ENCODE results near the gene FHDC1.

Gene FHDC1

GRCh38 chr4:152997771-152998487, 61.8 kb downstream of the FHDC1 start:
- H3K4me3 ChIP-seq (ENCODE audit: low read depth, low read length) = no peak overlapping the region
- DNase-seq (ENCODE audit: low read depth) = no peak

- DNase-seq (ENCODE audit: low read depth) = no peak
- H3K4me3 ChIP-seq (ENCODE audit: low read depth, low read length) = no peak overlapping the region
Measured at GRCh38 chr4:152998861-152999260, 62.7 kb downstream of the FHDC1 start.

- no peak for DNase-seq (ENCODE audit: low read depth)
Measured at GRCh38 chr4:152999346-153000075, 63.4 kb downstream of the FHDC1 start.

DNA sequence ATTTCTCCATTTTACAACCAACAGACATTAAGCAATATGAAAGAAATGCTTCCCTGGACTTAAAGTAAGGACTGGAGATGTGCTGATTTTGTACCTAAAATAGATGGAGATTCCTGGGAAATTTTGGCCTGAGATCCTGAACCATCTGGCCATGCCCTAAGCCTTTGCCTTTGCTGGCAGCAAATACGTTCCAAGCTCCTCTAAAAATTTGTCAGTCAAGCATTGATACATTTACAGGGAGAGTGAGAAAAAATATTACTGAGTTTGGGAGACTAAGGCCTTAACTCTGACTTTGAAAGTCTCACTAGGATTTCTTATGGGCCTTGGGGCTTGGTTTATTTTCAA, 63.9 kb downstream of the FHDC1 start:
- H3K4me3 ChIP-seq (ENCODE audit: low read depth, low read length) = no peak overlapping the region
- no peak for DNase-seq (ENCODE audit: low read depth)

More at GRCh38 chr4:152999346-153000075, 63.4 kb downstream of the FHDC1 start:
- H3K4me3 ChIP-seq (ENCODE audit: low read depth, low read length) = no peak overlapping the region

DNA sequence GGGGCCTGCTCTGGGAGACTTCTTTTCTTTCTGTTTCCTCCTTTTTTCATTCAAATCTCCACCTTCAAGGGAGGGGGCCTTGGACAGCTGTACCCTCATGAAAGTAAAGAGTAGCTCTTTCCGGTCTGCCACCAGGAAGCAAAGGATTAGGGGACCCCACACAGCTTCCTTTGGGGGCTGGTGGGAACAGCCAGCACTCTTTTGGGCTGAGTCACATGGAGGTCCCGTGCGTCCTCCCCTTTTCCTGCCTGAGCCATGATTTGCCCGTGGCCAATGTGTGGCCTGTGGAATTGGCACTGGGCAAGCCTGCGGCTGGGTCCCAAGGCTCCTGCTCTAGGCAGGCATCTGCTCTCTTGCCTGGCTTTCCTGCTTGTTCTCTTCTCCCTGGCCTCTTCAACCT, 65.5 kb downstream of the FHDC1 start:
- H3K4me3 ChIP-seq (ENCODE audit: low read depth, low read length) = no peak overlapping the region
- DNase-seq (ENCODE audit: low read depth) = no peak

DNA sequence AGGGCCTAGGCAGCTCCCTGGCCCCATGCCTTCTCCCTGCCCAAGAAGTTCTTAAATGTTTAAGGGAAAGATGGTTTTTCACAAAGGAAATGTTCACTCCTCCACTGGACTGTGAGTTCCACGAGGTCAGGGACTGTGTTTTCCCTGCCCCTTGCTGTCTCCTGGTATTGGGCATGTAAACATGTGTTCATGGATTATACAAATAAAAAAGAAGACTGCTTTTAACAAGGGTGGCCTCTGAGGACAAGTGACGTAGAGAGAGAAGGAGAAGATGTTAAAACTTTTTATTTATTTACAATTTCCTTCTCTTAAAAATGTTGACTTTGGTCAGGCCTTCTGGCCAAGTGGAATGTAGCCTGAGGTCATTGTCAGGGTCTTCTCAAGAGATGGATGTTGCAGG, 66.0 kb downstream of the FHDC1 start:
- H3K4me3 ChIP-seq (ENCODE audit: low read depth, low read length) = no peak overlapping the region
- DNase-seq (ENCODE audit: low read depth) = no peak

DNA sequence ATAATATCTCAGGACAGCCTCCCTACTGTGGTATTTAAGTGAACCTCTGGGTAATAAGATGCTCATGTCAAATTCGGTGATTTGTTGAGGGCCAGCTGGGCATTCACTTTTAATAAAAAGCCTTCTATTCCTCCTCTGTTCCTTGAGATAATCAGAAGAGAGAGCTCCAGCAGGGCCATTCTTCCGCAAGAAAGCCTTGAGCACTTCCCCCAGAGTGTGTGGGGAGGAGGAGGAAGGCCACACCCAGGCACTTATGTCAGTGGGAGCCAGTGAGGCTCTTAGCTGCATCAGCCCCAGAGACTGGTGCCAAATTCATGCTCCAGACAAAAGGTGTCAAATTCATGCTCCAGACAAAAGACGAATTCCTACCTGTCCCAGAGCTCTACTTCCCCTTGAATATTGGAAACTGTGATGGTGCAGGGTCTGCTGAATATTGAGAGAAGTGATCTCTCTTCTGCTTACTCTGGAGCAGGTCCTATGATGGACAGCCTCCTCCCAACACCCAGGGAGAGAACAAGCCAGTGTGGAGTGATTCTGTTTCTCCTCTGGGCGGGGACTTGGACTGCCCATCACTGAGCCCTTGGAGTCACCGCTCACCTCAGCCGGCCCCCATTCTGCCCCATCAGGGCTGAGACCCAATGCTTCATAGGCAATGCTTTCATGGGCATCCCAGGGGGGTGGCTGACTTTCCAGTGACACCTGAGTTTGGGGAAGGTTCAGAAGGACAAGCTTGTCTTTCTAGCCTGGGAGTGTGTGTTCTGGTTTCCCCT, 68.1 kb downstream of the FHDC1 start:
- DNase-seq (ENCODE audit: low read depth) = no peak
- H3K4me3 ChIP-seq (ENCODE audit: low read depth, low read length) = no peak overlapping the region

GRCh38 chr4:153005899-153006381, 69.8 kb downstream of the FHDC1 start:
- no peak overlapping the region for H3K4me3 ChIP-seq (ENCODE audit: low read depth, low read length)

DNA sequence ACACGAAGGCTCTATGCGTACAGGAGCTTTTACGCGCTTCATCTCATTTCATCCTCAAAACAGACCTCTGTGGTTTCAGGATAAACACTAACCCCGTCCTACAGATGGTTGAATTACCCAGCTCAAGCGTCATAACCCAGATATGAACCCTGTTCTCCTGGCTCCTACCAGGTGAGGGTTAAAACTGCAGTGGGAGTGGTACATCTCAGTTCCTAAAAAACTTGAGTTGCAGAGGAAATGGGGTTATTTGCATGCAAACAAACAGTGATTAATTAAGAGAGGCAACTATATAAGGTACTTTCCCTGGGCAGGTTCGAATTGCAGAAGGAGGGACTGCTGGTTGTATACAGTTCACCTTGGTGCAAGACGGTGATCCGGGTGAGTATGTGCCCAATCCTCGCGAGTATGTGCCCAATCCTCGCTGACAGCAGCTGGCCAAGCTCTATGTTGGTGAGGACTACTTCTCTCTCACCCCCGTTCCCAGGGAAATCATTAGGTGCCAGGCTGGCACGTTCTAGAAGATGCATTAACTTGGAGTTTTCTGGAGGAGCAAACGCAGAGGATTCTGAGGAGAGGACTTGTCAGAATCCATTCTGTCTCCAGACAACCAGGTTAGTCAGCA, 72.6 kb downstream of the FHDC1 start:
- no peak for DNase-seq (ENCODE audit: low read depth)
- no peak overlapping the region for H3K4me3 ChIP-seq (ENCODE audit: low read depth, low read length)

More at GRCh38 chr4:153005899-153006381, 69.8 kb downstream of the FHDC1 start:
- DNase-seq (ENCODE audit: low read depth) = no peak

- DNase-seq (ENCODE audit: low read depth) = no peak
- no peak overlapping the region for H3K4me3 ChIP-seq (ENCODE audit: low read depth, low read length)
Measured at GRCh38 chr4:153010146-153010545, 74.0 kb downstream of the FHDC1 start.

- H3K4me3 ChIP-seq (ENCODE audit: low read depth, low read length) = no peak overlapping the region
- DNase-seq (ENCODE audit: low read depth) = no peak
Measured at GRCh38 chr4:153013202-153013977, 77.3 kb downstream of the FHDC1 start.

GRCh38 chr4:153014460-153014859, 78.3 kb downstream of the FHDC1 start:
- no peak for DNase-seq (ENCODE audit: low read depth)
- H3K4me3 ChIP-seq (ENCODE audit: low read depth, low read length) = no peak overlapping the region

DNA sequence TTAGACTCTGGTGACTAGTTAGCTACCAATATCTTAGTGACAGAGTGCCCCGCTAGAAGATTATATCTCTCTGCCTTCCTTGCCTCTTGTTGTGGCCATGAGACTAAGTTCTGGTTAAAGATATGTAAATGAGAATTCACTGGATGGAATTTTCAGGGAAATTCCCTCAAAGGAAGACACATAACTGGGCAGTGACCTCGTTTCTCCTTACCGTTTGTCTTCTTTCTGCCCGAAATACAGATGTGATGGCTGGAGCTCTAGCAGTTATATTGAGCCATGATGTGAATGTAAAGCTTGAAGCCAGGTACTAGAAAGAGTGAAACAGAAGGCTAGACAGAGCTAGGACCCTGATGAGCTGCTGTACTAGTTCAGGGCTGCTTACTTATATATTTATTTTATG, 80.5 kb downstream of the FHDC1 start:
- H3K4me3 ChIP-seq (ENCODE audit: low read depth, low read length) = no peak overlapping the region
- DNase-seq (ENCODE audit: low read depth) = no peak

DNA sequence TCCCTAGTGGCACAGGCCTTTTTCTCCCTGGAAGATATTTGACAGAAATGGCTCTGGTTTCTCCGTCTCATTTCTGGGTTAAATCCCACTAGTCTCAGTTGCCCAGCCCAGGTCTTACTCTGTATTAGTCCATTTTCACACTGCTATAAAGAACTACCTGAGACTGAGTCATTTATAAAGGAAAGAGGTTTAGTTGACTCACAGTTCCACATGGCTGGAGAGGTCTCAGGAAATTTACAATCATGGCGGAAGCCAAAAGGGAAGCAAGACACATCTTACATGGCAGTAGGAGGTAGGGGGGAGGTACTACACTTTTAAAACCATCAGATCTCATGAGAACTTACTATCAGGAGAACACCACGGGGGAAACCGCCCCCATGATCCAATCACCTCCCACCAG, 81.9 kb downstream of the FHDC1 start:
- DNase-seq (ENCODE audit: low read depth) = no peak
- no peak overlapping the region for H3K4me3 ChIP-seq (ENCODE audit: low read depth, low read length)

GRCh38 chr4:153018684-153019083, 82.6 kb downstream of the FHDC1 start:
- DNase-seq (ENCODE audit: low read depth) = no peak
- no peak overlapping the region for H3K4me3 ChIP-seq (ENCODE audit: low read depth, low read length)

DNA sequence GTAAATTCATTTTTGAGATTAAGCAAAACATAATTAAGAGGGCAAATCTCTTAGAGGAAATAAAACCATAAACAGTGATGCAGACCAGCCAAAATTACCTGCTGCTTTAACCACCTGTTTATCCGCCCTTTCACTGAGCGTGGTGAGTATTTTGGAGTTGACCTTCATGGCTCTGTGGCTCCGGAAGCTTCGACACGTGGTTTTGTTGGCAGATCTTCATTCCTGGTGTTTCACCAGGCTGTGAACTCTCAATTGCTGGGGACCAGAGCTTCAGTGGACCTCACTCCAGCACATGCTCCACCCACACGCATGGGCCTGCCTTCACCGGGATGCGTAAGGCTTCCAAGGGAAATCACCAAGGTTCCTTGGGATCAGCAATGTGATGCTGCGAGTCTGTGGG, 83.8 kb downstream of the FHDC1 start:
- no peak for DNase-seq (ENCODE audit: low read depth)

DNA sequence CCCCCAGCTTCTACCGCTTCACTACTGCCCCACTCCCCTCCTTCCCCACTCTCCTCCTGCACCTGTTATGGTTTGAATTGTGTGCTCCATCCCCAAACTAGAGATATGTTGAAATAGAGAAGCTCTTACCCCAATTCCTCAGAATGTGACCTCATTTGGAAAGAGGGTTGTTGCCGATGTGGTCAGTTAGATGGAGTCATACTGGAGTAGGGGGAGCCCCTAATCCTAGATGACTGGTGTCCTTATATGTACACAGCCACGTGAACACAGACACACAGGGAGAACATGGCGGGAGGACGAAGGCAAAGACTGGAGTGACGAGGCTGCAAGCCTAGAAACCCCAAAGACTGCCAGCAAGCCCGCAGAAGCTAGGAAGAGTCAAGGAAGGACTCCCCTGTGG, 84.3 kb downstream of the FHDC1 start:
- no peak overlapping the region for H3K4me3 ChIP-seq (ENCODE audit: low read depth, low read length)
- DNase-seq (ENCODE audit: low read depth) = no peak

More for the DNA sequence above, 83.8 kb downstream of the FHDC1 start:
- no peak overlapping the region for H3K4me3 ChIP-seq (ENCODE audit: low read depth, low read length)

DNA sequence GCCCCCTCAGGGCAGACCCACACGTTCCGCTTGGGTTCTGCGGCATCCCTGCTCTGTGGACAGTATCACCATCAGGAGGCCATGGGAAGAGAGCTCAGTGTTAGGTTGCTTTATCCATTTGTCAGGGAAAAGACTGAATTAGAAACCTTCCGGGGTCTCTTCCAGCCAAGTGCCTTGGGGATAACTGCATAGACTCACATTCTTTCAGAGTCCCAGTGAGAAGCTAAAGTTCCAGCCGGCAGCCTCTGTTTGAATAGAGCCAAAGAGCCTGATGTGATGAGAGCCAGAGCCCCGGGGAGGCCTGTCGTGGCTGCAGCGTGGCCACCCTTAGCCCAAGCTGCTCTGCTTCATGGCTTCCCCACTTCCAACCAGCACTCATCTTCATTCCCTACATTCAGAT, 85.2 kb downstream of the FHDC1 start:
- H3K4me3 ChIP-seq (ENCODE audit: low read depth, low read length) = no peak overlapping the region
- DNase-seq (ENCODE audit: low read depth) = no peak

DNA sequence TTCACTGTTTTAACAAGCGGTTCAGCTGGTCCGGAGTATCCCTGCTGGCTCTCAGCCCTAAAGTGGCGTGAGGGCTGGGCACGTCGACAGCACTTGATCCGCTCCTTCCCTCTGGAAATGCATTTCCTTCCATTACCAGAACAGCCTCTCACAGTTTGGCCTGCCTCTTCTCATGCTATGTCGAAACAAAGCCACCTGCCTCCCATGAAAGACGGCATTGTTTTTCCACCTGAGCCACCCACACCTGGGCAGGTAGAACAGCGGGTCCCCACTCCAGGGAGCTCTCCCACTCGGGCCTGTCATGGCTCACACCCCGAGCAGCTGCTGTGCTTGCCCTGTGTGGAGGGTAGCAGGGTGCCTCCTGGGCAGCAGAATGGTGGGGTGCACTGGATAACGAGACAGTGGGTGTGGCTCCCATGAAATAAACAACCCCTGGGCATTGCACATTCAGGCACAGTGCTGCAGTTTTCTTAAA, 86.2 kb downstream of the FHDC1 start:
- DNase-seq (ENCODE audit: low read depth) = no peak
- H3K4me3 ChIP-seq (ENCODE audit: low read depth, low read length) = no peak overlapping the region
